HEK293 (cell line): ENCODE measurements around the gene ANKRD11.

Experiments
- CTCF ChIP-seq: fragments of 450-650 bp; formaldehyde crosslinking; IDR thresholded peaks from 2 replicates; pipeline ENCODE4 v1.5.1; 2016; ENCODE audit warnings: missing biosample characterization, missing genetic modification characterization
- EGR2 ChIP-seq: fragments of 450-650 bp; formaldehyde crosslinking; IDR thresholded peaks from 2 replicates; pipeline ENCODE4 v1.5.1; 2016; ENCODE audit warnings: low read depth, missing biosample characterization, missing genetic modification characterization
- PBX3 ChIP-seq: sonication (generic); formaldehyde crosslinking; IDR thresholded peaks from 2 replicates; pipeline ENCODE4 v1.8.1; 2022; ENCODE audit warnings: mild to moderate bottlenecking, moderate library complexity, missing genetic modification reagents
- SCRT2 ChIP-seq: fragments of 450-650 bp; formaldehyde crosslinking; IDR thresholded peaks from 2 replicates; pipeline ENCODE4 v1.5.1; 2016; ENCODE audit warnings: missing biosample characterization, missing genetic modification characterization
- SP2 ChIP-seq: fragments of 450-650 bp; formaldehyde crosslinking; IDR thresholded peaks from 2 replicates; pipeline ENCODE4 v1.5.1; 2016; ENCODE audit warnings: missing biosample characterization, missing genetic modification characterization
- YY1 ChIP-seq: fragments of 450-650 bp; formaldehyde crosslinking; IDR thresholded peaks from 2 replicates; pipeline ENCODE4 v1.5.1; 2018; ENCODE audit warnings: missing biosample characterization, missing genetic modification characterization
- ZEB2 ChIP-seq: fragments of 450-650 bp; formaldehyde crosslinking; IDR thresholded peaks from 2 replicates; pipeline ENCODE4 v1.5.1; 2016; ENCODE audit warnings: missing biosample characterization, missing genetic modification characterization
- ZNF670 ChIP-seq: fragments of 450-650 bp; formaldehyde crosslinking; IDR thresholded peaks from 2 replicates; pipeline ENCODE4 v1.5.1; 2016; ENCODE audit warnings: missing biosample characterization, missing genetic modification characterization, low read depth
- TF ChIP-seq, protein P1 (sequence below): fragments of 450-650 bp; formaldehyde crosslinking; IDR thresholded peaks from 2 replicates; pipeline ENCODE4 v1.5.1; 2016; ENCODE audit warnings: missing biosample characterization, missing genetic modification characterization
- TF ChIP-seq, protein P2 (sequence below): fragments of 450-650 bp; formaldehyde crosslinking; IDR thresholded peaks from 2 replicates; pipeline ENCODE4 v1.5.1; 2016; ENCODE audit warnings: missing biosample characterization, missing genetic modification characterization
- TF ChIP-seq, protein P3 (sequence below): fragments of 450-650 bp; formaldehyde crosslinking; IDR thresholded peaks from 2 replicates; pipeline ENCODE4 v1.5.1; 2017; ENCODE audit warnings: missing biosample characterization, missing genetic modification characterization

- TF ChIP-seq PBX3 (CRISPR knock-in tag) (no peak), CTCF (no peak), ZEB2 (no peak), EGR2 (no peak), SCRT2 (tag by site-specific recombination) (no peak), ZNF670 (no peak), SP2 (tag by site-specific recombination) (no peak), YY1 (tag by site-specific recombination) (no peak)
- TF ChIP-seq, protein P1, sequence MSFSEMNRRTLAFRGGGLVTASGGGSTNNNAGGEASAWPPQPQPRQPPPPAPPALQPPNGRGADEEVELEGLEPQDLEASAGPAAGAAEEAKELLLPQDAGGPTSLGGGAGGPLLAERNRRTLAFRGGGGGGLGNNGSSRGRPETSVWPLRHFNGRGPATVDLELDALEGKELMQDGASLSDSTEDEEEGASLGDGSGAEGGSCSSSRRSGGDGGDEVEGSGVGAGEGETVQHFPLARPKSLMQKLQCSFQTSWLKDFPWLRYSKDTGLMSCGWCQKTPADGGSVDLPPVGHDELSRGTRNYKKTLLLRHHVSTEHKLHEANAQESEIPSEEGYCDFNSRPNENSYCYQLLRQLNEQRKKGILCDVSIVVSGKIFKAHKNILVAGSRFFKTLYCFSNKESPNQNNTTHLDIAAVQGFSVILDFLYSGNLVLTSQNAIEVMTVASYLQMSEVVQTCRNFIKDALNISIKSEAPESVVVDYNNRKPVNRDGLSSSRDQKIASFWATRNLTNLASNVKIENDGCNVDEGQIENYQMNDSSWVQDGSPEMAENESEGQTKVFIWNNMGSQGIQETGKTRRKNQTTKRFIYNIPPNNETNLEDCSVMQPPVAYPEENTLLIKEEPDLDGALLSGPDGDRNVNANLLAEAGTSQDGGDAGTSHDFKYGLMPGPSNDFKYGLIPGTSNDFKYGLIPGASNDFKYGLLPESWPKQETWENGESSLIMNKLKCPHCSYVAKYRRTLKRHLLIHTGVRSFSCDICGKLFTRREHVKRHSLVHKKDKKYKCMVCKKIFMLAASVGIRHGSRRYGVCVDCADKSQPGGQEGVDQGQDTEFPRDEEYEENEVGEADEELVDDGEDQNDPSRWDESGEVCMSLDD (tag by site-specific recombination), result no peak
- TF ChIP-seq, protein P2, sequence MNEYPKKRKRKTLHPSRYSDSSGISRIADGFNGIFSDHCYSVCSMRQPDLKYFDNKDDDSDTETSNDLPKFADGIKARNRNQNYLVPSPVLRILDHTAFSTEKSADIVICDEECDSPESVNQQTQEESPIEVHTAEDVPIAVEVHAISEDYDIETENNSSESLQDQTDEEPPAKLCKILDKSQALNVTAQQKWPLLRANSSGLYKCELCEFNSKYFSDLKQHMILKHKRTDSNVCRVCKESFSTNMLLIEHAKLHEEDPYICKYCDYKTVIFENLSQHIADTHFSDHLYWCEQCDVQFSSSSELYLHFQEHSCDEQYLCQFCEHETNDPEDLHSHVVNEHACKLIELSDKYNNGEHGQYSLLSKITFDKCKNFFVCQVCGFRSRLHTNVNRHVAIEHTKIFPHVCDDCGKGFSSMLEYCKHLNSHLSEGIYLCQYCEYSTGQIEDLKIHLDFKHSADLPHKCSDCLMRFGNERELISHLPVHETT (tag by site-specific recombination), result no peak
- TF ChIP-seq, protein P3, sequence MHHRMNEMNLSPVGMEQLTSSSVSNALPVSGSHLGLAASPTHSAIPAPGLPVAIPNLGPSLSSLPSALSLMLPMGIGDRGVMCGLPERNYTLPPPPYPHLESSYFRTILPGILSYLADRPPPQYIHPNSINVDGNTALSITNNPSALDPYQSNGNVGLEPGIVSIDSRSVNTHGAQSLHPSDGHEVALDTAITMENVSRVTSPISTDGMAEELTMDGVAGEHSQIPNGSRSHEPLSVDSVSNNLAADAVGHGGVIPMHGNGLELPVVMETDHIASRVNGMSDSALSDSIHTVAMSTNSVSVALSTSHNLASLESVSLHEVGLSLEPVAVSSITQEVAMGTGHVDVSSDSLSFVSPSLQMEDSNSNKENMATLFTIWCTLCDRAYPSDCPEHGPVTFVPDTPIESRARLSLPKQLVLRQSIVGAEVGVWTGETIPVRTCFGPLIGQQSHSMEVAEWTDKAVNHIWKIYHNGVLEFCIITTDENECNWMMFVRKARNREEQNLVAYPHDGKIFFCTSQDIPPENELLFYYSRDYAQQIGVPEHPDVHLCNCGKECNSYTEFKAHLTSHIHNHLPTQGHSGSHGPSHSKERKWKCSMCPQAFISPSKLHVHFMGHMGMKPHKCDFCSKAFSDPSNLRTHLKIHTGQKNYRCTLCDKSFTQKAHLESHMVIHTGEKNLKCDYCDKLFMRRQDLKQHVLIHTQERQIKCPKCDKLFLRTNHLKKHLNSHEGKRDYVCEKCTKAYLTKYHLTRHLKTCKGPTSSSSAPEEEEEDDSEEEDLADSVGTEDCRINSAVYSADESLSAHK (tag by site-specific recombination), result no peak
These were observed 128.4 kb downstream of the ANKRD11 start for GRCh38 chr16:89361751-89362539.
